Activated gamma-delta T cell (primary cell): ENCODE results near the gene STAMBP.

Experiments
- DNase-seq: peaks from one replicate; lab custom pipeline; 2025; lab: John Stamatoyannopoulos, UW

STAMBP gene

DNA sequence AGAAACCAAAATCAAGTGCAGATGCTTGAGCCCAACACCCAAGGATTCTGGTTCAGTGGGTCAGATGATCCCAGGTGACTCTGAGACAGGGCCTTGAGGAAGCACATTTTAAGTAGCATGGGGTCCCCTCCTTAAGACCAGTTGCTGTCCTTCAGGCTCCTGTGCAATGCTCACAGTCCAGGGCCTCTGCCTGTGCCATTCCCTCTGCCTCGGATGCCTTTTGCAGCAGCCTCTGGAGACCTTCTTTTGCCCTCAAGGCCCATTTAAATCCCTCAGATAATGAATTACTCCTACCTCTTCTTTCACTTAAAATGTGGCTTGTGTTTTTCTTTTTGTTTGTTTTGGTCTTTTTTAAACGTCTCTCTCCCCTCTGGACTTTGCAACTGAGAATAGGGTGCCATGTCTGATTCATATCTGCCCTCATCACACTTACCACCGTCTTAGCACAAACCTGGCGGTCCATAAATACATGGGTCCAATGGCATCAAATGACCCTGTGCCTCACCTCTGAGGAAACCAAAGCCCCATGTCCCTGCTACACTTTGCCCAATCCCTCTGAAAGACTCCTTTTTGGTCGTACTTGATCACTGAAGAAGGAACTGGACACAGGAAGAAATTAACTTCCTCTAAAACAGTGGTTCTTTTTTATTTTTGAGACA, 78.2 kb downstream of the STAMBP start:
- no peak for DNase-seq

DNA sequence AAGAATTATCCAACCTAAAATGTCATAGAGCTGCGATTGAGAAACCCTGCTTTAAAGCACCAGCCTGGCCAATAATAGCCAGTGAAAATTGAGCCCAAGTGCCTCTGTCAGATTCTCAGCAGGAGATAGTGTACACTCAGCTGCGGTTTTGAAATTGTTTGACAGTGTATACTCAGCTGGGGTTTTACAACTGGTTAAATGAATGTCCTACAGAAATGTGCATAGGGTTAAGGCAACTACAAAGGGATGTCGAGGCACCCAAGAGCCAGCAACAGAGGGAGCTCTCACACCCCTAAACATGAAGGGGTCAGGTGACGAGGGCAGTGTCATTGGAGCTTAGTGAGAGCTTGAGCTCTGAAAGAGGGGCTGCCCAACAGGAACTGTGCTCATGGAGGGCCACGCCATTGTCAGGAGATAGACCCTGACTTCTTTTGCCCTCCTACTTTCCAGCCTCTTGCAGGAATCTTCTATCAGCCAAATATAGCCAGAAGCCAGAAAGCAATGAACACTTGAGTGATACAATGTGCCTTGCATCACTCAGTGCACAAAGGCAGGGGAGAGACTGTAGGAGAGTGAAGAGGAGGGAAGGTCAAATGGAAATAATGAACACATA, 79.2 kb downstream of the STAMBP start:
- DNase-seq, result no peak

DNA sequence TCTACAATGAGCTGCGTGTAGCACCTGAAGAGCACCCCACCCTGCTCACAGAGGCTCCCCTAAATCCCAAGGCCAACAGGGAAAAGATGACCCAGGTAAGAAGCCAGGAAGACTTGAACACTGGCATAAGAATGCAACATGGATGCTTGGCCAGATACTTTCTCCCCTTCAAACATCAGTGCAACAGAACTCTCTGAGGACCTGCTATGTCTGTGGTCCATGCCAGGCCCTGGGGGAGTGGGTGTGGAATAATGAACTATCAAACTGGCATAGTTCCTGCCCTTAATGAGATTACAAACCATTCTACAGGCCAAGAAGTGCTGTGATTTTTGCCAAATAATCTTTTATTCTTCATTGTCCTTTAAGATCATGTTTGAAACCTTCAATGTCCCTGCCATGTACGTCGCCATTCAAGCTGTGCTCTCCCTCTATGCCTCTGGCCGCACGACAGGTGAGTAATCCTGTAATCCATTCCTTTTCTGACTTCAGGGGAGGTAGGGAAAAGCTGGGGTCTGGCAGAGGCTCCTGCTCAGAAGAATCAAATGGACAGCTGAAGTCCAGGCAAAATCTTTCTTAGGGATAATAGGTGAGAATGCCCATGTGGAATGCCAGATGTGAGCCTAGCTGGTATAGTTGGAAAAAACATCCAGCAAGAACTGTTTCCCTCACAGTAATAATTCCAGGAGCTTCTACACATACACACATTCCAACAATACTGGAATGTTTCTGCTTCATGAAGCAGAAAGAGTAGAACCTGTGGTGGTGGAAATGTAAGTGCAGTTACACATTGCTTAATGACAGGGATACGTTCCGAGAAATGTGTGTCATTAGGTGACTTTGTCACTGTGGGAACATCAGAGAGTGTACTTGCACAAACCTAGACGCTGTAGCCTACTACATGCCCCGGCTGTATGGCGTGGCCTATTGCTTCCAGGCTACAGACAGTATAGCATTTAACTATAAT, 80.2 kb downstream of the STAMBP start:
- no peak for DNase-seq

DNA sequence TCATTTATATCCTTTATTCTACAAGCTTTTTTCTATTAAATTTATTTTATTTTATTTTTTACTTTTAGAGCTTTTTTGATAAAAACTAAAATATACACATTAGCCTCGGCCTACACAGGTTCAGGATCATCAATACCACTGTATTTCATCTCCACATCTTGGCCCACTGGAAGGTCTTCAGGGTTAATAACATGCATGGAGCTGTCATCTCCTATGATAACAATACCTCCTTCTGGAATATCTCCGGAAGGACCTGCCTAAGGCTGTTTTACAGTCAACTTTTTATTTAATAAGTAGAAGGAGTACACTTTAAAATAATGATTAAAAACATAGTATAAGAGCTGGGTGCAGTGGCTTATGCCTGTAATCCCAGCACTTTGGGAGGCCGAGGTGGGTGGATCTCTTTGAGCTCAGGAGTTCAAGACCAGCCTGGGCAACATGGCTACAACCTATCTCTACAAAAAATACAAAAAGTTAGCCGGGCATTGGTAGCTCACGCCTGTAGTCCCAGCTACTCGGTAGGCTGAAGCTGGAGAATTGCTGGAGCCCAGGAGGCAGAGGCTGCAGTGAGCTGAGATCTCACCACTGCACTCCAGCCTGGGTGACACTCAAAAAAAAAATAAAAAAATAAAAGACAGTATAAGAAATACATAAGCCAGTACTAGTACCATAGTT, 82.2 kb downstream of the STAMBP start:
- no peak for DNase-seq

DNA sequence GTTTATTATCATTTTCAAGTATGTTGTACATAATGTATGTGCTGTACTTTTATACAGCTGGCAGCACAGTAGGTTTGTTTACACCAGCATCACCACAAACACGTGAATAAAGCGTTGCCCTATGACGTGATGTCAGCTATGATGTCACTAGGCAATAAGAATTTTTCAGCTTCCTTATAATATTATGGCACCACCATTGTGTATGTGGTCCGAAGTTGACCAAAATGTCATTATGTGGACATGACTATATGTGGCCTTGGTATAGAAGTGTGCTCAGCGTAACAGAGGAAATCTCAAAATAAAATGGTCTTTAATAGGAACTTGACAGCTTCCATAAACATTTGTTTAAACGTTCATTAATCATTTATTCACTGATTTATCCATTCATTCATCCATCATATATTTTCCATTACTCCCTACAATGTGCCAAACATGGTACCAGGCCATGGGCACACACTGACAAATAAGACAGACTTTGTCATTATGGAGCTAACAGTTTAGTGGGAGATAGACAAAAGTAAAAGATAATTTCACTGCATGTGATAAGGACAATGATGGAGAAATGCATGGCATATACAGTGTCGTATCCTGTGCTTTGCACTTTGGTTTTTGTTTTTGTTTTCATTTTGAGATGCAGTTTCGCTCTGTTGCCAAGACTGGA, 82.9 kb downstream of the STAMBP start:
- no peak for DNase-seq

DNA sequence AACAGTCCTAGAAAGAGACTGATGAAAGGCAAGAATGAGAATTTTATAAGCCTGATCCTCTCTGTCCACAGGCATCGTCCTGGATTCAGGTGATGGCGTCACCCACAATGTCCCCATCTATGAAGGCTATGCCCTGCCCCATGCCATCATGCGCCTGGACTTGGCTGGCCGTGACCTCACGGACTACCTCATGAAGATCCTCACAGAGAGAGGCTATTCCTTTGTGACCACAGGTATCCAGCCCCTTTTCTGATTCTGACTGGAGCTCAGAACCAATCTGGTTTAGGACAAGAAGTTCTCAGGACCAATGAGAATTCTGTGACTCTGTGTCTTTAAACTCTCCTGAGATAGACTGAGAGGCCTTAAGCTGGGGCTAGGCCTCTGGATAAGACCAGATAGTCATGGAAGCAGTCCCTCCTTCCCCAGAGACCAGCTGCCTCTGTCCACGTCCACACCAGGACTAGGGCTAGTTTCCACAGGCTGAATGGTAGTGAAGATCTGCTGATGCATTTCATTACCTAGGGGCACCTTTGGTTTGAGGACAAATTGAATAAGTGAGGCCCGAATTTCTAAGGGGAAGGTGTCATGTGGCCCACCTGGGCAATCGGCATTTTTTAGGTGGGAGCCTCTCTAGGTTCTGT, 84.8 kb downstream of the STAMBP start:
- no peak for DNase-seq

DNA sequence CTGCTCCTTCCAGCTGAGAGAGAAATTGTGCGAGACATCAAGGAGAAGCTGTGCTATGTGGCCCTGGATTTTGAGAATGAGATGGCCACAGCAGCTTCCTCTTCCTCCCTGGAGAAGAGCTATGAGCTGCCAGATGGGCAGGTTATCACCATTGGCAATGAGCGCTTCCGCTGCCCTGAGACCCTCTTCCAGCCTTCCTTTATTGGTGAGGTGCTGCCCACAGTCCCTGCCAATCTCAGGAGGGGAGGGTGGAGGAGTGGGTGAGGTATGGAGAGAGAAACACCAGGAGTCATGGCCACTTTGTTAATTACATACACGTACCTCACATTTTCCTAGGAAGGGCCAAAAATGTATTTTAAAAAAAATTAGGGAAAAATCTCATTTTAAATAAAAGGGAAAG, 85.9 kb downstream of the STAMBP start:
- DNase-seq, result no peak

DNA sequence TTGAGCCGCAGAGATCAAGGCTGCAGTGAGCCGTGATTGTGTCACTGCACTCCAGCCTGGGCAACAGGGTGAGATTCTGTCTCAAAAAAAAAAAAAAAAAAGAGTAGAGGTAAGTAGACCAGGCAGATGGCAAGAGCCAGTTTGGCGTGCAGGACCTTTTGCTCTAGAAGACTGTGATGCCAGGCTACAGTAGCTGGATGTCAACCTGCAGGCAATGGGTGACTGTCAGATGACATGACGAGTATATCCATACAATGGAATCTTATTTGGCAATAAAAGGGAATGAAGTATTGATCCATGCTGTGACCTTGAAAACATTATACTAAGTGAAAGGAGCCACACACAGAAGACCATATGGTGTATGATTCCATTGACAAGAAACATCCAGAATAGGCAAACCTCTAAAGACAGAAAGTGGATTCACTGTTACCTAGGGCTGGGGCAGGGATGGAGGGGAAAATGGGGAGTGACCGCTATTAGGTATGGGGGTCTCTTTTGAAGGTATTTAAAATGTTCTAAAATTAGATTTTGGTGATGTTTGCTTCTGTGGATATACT, 86.8 kb downstream of the STAMBP start:
- DNase-seq, result no peak

DNA sequence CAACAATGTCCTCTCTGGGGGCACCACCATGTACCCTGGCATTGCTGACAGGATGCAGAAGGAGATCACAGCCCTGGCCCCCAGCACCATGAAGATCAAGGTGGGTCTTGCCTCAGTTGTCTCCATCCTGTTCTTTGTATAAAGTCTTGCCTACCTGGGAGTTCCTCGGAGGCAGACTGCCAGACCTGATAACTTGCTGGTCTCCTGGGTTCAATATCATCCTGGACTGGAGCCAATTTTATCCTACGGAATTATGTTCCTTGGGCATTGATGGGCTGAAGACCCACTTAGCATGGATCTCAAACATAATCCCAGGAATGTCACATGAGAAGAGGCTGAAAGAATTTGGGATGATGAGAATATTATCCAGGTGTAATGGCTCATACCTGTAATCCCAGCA, 87.9 kb downstream of the STAMBP start:
- DNase-seq, result no peak

DNA sequence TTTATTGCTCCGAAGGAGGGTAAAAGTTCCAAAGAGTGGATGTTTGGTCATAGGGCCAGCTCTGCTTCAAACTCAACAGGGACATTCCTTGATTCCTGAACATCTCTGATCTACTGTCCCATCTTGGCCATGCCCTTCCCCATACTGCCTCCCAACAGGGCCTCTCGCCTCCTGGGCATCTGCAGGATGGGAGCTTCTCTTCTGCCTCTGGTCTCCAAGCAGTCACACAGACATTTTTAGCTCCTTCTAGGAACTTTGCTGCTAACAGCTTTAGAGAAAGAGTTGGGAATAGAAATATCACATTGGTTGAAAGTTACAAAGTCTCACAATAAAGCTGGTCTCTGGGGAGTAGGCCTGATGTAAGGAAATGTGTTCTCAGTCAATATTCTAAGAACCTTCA, 88.5 kb downstream of the STAMBP start:
- no peak for DNase-seq

DNA sequence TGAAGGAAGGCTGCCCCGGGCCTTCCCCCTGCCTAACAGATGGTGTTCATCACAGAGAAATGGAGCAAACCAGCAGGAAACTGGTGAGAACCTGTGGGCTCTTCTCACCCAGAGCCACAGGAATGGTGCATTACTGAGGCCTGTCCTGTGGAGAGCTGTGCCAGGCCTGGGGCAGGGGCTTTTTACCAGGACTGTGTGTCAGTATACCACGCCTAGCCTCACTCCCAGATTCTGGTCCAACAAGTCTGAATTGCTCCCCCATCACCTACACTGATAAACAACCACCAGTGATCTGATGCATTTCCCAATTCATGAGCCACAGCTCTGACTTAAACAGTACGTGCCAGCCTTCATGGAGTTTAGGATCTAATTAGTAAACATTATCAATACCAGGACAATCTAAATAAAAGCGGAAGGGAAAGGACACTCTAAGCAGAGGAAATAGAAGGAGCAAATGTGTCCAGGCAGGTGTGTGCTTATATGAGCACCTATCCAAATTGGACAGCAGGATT, 89.0 kb downstream of the STAMBP start:
- no peak for DNase-seq

DNA sequence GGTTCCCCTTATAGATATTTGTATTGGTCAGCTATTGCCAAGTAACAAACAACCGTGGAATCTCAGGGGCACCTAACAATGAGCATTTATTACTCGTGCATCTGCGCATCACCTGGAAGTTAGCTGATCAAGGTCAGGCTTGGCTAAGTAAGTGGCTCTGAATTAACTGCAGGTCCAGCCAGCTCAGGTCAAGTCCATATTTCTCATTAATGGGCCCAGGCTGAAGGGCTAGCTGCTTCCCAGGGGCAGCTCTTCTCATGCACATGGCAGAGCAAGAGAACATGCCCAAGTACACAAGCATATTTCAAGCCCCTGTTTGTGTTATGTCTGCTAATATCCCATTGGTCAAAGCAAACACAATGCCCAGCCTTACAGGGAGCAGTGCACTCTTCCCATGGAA, 90.1 kb downstream of the STAMBP start:
- DNase-seq, result no peak

DNA sequence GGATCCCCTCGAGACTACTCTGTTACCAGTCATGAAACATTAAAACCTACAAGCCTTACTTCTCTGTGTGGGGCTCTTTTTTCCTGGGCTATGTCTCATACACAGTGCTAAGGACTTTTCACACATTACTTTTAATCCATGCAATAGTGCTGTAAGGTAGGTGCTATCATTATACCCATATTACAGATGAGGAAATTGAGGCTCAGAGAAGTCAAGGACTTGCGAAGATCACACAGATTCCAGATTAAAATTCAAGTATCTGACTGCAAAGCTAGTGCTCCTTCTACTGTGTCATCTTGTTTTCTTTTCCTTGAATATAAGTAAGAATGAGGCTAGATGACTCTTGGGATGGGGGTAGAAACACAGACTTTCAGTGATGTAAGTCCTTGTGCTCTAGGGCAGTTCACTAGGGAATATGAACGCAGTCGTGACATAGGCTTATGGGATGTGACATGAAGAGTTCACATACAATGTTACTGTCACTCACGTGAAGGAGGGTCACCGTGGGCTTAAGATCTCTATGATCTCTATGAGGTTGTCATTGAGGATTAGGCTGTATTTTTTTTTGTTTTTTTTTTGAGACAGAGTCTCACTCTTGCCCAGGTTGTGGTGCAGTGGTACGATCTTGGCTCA, 91.0 kb downstream of the STAMBP start:
- DNase-seq, result no peak

DNA sequence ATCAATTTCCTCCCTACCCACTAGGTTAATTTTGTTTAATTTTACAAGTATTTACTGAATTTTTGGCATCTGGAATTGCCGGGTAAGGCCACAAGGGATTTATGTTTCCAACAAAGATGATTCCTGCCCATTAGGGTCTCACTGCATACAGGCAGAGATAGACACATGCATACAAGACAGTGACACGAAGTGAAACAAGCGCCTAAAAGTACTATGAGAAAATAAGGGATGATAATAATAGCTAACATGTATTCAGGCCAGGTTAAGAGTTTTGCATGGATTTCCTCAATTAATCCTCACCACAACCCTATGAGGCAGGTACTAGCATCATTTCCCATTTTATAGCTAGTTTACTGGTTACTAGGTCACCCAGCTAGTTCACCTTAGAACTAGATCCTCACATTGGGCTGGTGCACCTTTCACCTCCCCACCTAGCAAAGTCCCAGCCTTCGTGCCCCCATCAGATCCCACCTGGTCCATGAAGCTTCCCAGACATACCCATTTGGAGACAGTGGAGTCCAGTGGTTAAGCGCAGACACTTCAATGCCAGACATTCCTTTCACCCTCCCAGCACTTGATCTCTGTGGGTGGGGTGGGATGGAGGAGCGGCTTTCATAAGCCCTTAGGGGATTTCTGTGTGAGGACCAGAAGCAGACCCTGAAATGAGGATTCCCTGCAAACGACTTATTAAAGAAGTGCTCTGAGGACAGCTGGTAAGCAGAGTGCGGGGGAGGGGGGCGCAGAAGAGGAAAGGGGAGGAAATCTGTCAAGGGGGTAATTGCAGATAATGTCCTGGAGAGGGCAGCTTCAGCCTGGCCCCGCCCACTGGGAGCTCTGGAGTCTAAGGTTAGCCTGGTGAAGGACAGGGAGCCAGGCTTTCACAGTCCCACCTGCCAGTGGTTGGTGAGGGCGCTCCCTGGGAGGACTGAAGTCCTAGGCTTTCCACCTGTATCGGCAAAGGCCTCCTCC, 92.1 kb downstream of the STAMBP start:
- DNase-seq, result no peak

DNA sequence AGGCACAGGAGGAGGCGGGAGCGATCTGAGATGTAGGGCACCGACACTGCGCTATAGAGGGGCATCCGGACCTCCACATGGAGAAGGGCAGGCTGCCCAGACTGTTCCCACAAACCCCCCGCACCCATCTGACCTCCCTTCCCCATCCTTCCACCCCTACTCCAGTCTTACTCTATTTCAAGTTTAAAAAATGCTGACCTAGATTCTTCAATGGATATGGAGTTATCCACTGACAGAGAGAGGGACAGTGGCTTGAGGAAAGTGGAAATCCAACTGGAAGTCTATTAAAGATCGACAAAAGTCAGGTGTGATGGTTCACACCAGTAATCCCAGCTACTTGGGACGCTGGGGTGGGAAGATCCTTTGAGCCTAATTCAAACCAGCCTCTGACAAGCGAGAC, 92.8 kb downstream of the STAMBP start:
- DNase-seq, result no peak

DNA sequence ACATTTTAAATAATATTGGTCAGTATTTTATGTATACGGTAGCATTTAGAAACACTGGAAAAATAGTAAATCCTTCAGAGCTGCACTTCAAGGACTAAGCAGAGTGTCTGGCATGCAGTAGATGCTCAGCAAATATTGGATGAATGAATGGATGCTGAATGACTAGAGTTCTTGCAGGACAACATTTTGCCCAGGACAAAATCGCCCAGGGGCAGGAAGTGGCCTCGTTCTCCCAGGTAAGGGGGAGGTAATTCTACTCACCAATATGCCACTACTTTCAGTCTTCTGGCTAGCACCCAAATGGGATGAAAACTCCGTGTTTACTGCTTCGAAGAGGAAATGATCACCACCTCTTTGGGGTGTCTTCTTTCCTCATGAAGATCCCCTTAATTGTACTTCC, 93.9 kb downstream of the STAMBP start:
- no peak for DNase-seq
